ENCODE measurements around the gene SPEF1. TPM values are rescaled to one million over a fixed set of nuclear protein-coding genes. Genes with fewer than 3 reads are reported as not detected.

Gene SPEF1
- total RNA-seq, 1 experiment from 2014 or later = 0.24 TPM

DNA sequence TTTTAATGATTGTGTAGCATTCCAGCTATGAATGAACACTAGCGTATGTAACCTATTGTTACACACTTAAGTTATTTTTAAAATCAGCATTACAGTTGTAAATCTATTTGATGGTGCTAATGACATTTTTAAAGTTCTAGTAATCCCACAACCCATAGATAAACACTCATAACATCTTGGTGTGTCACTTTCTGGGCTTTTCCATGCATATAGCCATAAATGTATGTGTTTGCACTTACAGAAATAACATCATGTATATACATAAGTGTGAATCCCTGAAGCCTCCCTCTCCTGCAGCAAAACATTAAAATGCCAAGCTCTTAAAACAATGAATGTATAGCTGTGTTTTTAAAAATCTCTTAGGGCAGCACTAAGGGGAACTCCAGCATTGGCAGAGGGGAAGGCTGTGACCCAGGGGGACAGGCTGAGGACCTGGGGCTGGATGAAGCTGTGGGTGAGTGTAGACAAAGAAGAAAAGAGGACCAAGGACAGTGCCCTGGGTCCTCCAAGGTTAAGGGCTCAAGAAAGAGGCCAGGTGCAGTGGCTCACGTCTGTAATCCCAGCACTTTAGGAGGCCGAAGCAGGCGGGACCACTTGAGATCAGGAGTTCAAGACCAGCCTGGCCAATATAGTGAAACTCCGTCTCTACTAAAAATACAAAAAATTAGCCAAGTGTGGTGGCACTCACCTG, 6.2 kb upstream of the SPEF1 start:
- Histone ChIP-seq H3T11ph (ENCODE audit: low read length) (no peak overlapping the region), H2BK120ac (ENCODE audit: low read depth, low read length, poor library complexity, severe bottlenecking) (no peak overlapping the region), H4K20me1 (ENCODE audit: control insufficient read depth, insufficient read depth, insufficient read length) (no peaks in the 10 kb centered on the region), H3K9ac (ENCODE audit: extremely low read depth, insufficient read length, low read length) (no peak overlapping the region), H3K23me2 (ENCODE audit: insufficient read length, low read depth, low read length, poor library complexity, severe bottlenecking) (peaks cover 7% of the 10 kb centered on the region), H3K4ac (ENCODE audit: low read depth, low read length) (no peak overlapping the region), H2BK5ac (ENCODE audit: insufficient read length, low read length) (no peak overlapping the region), H3K79me1 (ENCODE audit: insufficient read depth, low read depth, low read length, poor library complexity, severe bottlenecking) (no peaks in the 10 kb centered on the region), H3K14ac (ENCODE audit: insufficient read depth, low read length) (no peak overlapping the region), H3K79me2 (ENCODE audit: insufficient read depth, low read length) (no peaks in the 10 kb centered on the region), H3K23ac (ENCODE audit: insufficient read length, low read depth, low read length) (no peak overlapping the region), H3K27me3 (ENCODE audit: insufficient read depth, low read length) (no peaks in the 10 kb centered on the region), H3K4me2 (ENCODE audit: insufficient read depth, insufficient read length, low read length) (peak overlapping the region; percentile 57), H2BK12ac (ENCODE audit: insufficient read length, low read depth, low read length) (no peak overlapping the region), H3K18ac (ENCODE audit: insufficient read length, low read depth, low read length) (no peak overlapping the region), H4K91ac (ENCODE audit: insufficient read length, low read depth, low read length) (no peak overlapping the region), H3K27ac (ENCODE audit: insufficient read length, low read depth, low read length) (no peak overlapping the region), H3K4me1 (ENCODE audit: insufficient read depth, low read length) (no peaks in the 10 kb centered on the region), H2BK20ac (ENCODE audit: low read depth, low read length, poor library complexity, severe bottlenecking) (no peak overlapping the region), H2BK15ac (ENCODE audit: low read depth, low read length) (no peak overlapping the region), H2AK5ac (ENCODE audit: insufficient read length, low read length) (no peak overlapping the region), H4K8ac (replicated peaks; ENCODE audit: insufficient read length, low read depth, low read length) (no peak overlapping the region), H3K56ac (ENCODE audit: insufficient read length, low read depth, low read length) (no peak overlapping the region), H2AFZ (ENCODE audit: low read length) (no peak overlapping the region), H4K5ac (ENCODE audit: insufficient read length, low read depth, low read length) (no peak overlapping the region), H3K9me3 (ENCODE audit: control insufficient read depth, low read depth, low read length) (no peaks in the 10 kb centered on the region)
- Mint-ChIP-seq H3K4me3 (peak overlapping the region; percentile 48 to 62; a peak in 4 of 5 replicates), H3K36me3 (ENCODE audit: insufficient read depth in 1 of 3, low read depth in 3 of 3) (peaks cover 5 to 12% (median 8%) of the 10 kb centered on the region in 3 experiments; a peak in 6 of 7 replicates), H3K27ac (no peak overlapping the region), H3K27me3 (ENCODE audit: low read depth) (peaks cover 31% of the 10 kb centered on the region), H3K9me3 (no peaks in the 10 kb centered on the region), H3K4me1 (peaks cover 15 to 18% of the 10 kb centered on the region in 2 experiments)
- no peak for DNase-seq
- TF ChIP-seq, protein P1, sequence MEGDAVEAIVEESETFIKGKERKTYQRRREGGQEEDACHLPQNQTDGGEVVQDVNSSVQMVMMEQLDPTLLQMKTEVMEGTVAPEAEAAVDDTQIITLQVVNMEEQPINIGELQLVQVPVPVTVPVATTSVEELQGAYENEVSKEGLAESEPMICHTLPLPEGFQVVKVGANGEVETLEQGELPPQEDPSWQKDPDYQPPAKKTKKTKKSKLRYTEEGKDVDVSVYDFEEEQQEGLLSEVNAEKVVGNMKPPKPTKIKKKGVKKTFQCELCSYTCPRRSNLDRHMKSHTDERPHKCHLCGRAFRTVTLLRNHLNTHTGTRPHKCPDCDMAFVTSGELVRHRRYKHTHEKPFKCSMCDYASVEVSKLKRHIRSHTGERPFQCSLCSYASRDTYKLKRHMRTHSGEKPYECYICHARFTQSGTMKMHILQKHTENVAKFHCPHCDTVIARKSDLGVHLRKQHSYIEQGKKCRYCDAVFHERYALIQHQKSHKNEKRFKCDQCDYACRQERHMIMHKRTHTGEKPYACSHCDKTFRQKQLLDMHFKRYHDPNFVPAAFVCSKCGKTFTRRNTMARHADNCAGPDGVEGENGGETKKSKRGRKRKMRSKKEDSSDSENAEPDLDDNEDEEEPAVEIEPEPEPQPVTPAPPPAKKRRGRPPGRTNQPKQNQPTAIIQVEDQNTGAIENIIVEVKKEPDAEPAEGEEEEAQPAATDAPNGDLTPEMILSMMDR (conservative IDR thresholded peaks at IDR 0.05) = no peak
- WGBS (ENCODE audit: extremely low coverage, insufficient read length, low lambda C conversion rate) = no CpG with 5 or more reads among the region's 5 CpGs

Measured in H9 (cell line).